Neural progenitor cell (in vitro differentiated cells): ENCODE results near the gene PLIN3. TPM values are rescaled to one million over a fixed set of nuclear protein-coding genes. Genes with fewer than 3 reads are reported as not detected.
"Not testable (repeated sequence)": the region's sequence is repeated elsewhere in the genome, so short reads cannot be mapped to it uniquely, and the experiment has no call there.

Source experiments
- DNase-seq: peaks from one replicate; pipeline ENCODE4 v3.0.0-alpha.2; 2016; ENCODE audit warnings: low spot score
- H2AFZ ChIP-seq: fragments of 200-600 bp; sonication (generic); replicated peaks from 2 replicates; pipeline ENCODE4 v1.6.1; 2016; ENCODE audit warnings: antibody characterized with exemption
- H3F3A ChIP-seq: fragments of 200-600 bp; sonication (generic); 2 replicates; pipeline ENCODE4 v1.6.1; 2016; ENCODE audit warnings: antibody characterized with exemption, low read depth
- H3K27ac ChIP-seq: fragments of 200-600 bp; sonication (generic); 2 replicates; pipeline ENCODE4 v1.5.1; 2016; ENCODE audit warnings: mild to moderate bottlenecking
- H3K27me3 ChIP-seq: fragments of 200-600 bp; sonication (generic); 2 replicates; pipeline ENCODE4 v1.6.1; 2016; ENCODE audit warnings: mild to moderate bottlenecking, moderate library complexity
- H3K36me3 ChIP-seq: fragments of 200-600 bp; sonication (generic); 2 replicates; pipeline ENCODE4 v1.5.1; 2016
- H3K4me1 ChIP-seq: fragments of 200-600 bp; sonication (generic); 2 replicates; pipeline ENCODE4 v1.6.1; 2016; ENCODE audit warnings: mixed run types
- H3K4me2 ChIP-seq: fragments of 200-600 bp; sonication (generic); 2 replicates; pipeline ENCODE4 v1.6.1; 2016
- H3K4me3 ChIP-seq: fragments of 200-600 bp; sonication (generic); 2 replicates; pipeline ENCODE4 v1.5.1; 2016
- H3K79me2 ChIP-seq: fragments of 200-600 bp; sonication (generic); 2 replicates; pipeline ENCODE4 v1.6.1; 2016; ENCODE audit warnings: low read depth
- H3K9ac ChIP-seq: fragments of 200-600 bp; sonication (generic); 2 replicates; pipeline ENCODE4 v1.6.1; 2016
- H3K9me3 ChIP-seq: fragments of 200-600 bp; sonication (generic); 2 replicates; pipeline ENCODE4 v1.5.1; 2016; ENCODE audit warnings: low read depth
- H4K20me1 ChIP-seq: fragments of 200-600 bp; sonication (generic); 2 replicates; pipeline ENCODE4 v1.6.1; 2016; ENCODE audit warnings: low read depth
- H3K27ac Mint-ChIP-seq: 3 replicates; pipeline ENCODE4 v1.8.0; 2021; ENCODE audit warnings: mixed read lengths
- H3K27me3 Mint-ChIP-seq: 2 replicates; pipeline ENCODE4 v1.8.0; 2022; ENCODE audit warnings: low read depth, mild to moderate bottlenecking, inconsistent platforms, moderate library complexity, mixed read lengths; ENCODE audit not compliant: insufficient read depth
- H3K36me3 Mint-ChIP-seq: 3 replicates; pipeline ENCODE4 v1.8.0; 2021; ENCODE audit warnings: mixed read lengths
- H3K4me1 Mint-ChIP-seq: 3 replicates; pipeline ENCODE4 v1.8.0; 2021; ENCODE audit warnings: mixed read lengths
- H3K4me3 Mint-ChIP-seq: 3 replicates; pipeline ENCODE4 v1.8.0; 2021; ENCODE audit warnings: mild to moderate bottlenecking, moderate library complexity, mixed read lengths
- H3K9me3 Mint-ChIP-seq: 3 replicates; pipeline ENCODE4 v1.8.0; 2020; ENCODE audit warnings: mixed read lengths
- CTCF ChIP-seq: fragments of 200-600 bp; sonication (generic); IDR thresholded peaks from 2 replicates; pipeline ENCODE4 v1.5.1; 2017; ENCODE audit warnings: antibody characterized with exemption, mild to moderate bottlenecking
- EZH2 ChIP-seq: fragments of 200-600 bp; sonication (generic); IDR thresholded peaks from 2 replicates; pipeline ENCODE4 v1.6.1; 2017; ENCODE audit warnings: antibody characterized with exemption, mild to moderate bottlenecking, moderate library complexity
- EZH2phosphoT487 ChIP-seq: fragments of 200-600 bp; sonication (generic); IDR thresholded peaks from 2 replicates; pipeline ENCODE4 v1.6.1; 2017; ENCODE audit warnings: antibody characterized with exemption
- total RNA-seq: library from RNA; depleted of rRNA; stranded (reverse); fragments of >200 nt; gene quantifications from 2 replicates; pipeline ENCODE4 v1.2.3, GENCODE V29; 2015; ENCODE audit warnings: low replicate concordance

The PLIN3 gene
- total RNA-seq, 1 donor from 2014 or later = 49.7 TPM

GRCh38 chr19:4882874-4883273, 15.4 kb upstream of the PLIN3 start:
- not testable (repeated sequence) for H3K79me2 ChIP-seq, H3K4me1 ChIP-seq, H3K4me2 ChIP-seq, H3F3A ChIP-seq, H3K27me3 ChIP-seq, H3K36me3 Mint-ChIP-seq, H3K27ac ChIP-seq, DNase-seq, H3K36me3 ChIP-seq, H3K9me3 Mint-ChIP-seq, H3K9ac ChIP-seq, H3K4me3 Mint-ChIP-seq, H4K20me1 ChIP-seq, H3K4me1 Mint-ChIP-seq, H3K9me3 ChIP-seq, H2AFZ ChIP-seq, H3K27me3 Mint-ChIP-seq, H3K4me3 ChIP-seq, H3K27ac Mint-ChIP-seq

GRCh38 chr19:4879041-4879440, 11.6 kb upstream of the PLIN3 start:
- H3K9me3 Mint-ChIP-seq = no peaks in the 10 kb centered on the region
- Histone ChIP-seq H3K4me1 (peaks cover 17% of the 10 kb centered on the region), H3K4me2 (no peak overlapping the region), H4K20me1 (no peaks in the 10 kb centered on the region), H3K9ac (no peak overlapping the region), H3K9me3 (no peaks in the 10 kb centered on the region), H2AFZ (peak overlapping the region; percentile 97), H3K36me3 (no peaks in the 10 kb centered on the region), H3K4me3 (no peak overlapping the region), H3F3A (peaks cover 8% of the 10 kb centered on the region), H3K79me2 (no peaks in the 10 kb centered on the region), H3K27ac (no peak overlapping the region), H3K27me3 (no peaks in the 10 kb centered on the region)
- H3K4me1 Mint-ChIP-seq = peaks cover 9% of the 10 kb centered on the region
- DNase-seq = no peak
- H3K27me3 Mint-ChIP-seq = peaks cover 7% of the 10 kb centered on the region
- H3K36me3 Mint-ChIP-seq = no peaks in the 10 kb centered on the region
- peak overlapping the region; percentile 74 for H3K27ac Mint-ChIP-seq
- H3K4me3 Mint-ChIP-seq = no peak overlapping the region
- TF ChIP-seq CTCF (no peak), EZH2 (no peak), EZH2phosphoT487 (no peak)

- Mint-ChIP-seq H3K27me3 (peaks cover 8% of the 10 kb centered on the region), H3K27ac (peak overlapping the region; percentile 74), H3K9me3 (no peaks in the 10 kb centered on the region), H3K36me3 (no peaks in the 10 kb centered on the region), H3K4me3 (no peak overlapping the region), H3K4me1 (peaks cover 8% of the 10 kb centered on the region)
- H3K9ac ChIP-seq = no peak overlapping the region
- H3K36me3 ChIP-seq = no peaks in the 10 kb centered on the region
- H3K79me2 ChIP-seq = no peaks in the 10 kb centered on the region
- peak overlapping the region; percentile 97 for H2AFZ ChIP-seq
- peaks cover 8% of the 10 kb centered on the region for H3F3A ChIP-seq
- TF ChIP-seq EZH2 (no peak), EZH2phosphoT487 (no peak), CTCF (no peak)
- H3K4me3 ChIP-seq = no peak overlapping the region
- H3K27ac ChIP-seq = no peak overlapping the region
- peaks cover 17% of the 10 kb centered on the region for H3K4me1 ChIP-seq
- no peaks in the 10 kb centered on the region for H4K20me1 ChIP-seq
- H3K27me3 ChIP-seq = no peaks in the 10 kb centered on the region
- H3K4me2 ChIP-seq = peak overlapping the region; percentile 53
- no peaks in the 10 kb centered on the region for H3K9me3 ChIP-seq
- DNase-seq = peak; percentile 34
These were observed 11.1 kb upstream of the PLIN3 start for GRCh38 chr19:4878491-4878968.

- Mint-ChIP-seq H3K4me3 (no peak overlapping the region), H3K27me3 (peaks cover 8% of the 10 kb centered on the region), H3K4me1 (peaks cover 6% of the 10 kb centered on the region), H3K27ac (no peak overlapping the region), H3K36me3 (no peaks in the 10 kb centered on the region), H3K9me3 (no peaks in the 10 kb centered on the region)
- DNase-seq = peak; percentile 66
- Histone ChIP-seq H2AFZ (peak overlapping the region; percentile 97), H3K4me2 (peak overlapping the region; percentile 53), H3K4me3 (no peak overlapping the region), H3K79me2 (no peaks in the 10 kb centered on the region), H3K9me3 (no peaks in the 10 kb centered on the region), H4K20me1 (no peaks in the 10 kb centered on the region), H3F3A (peaks cover 8% of the 10 kb centered on the region), H3K27me3 (no peaks in the 10 kb centered on the region), H3K9ac (no peak overlapping the region), H3K27ac (peak overlapping the region; percentile 70), H3K36me3 (no peaks in the 10 kb centered on the region), H3K4me1 (peaks cover 17% of the 10 kb centered on the region)
- no peak for TF ChIP-seq EZH2phosphoT487
- no peak for TF ChIP-seq EZH2
- TF ChIP-seq CTCF = no peak
These were observed 10.5 kb upstream of the PLIN3 start for GRCh38 chr19:4877753-4878490.
